ENCODE data around the gene INPP5F.

GRCh38 chr10:119815671-119816070 lies 89.8 kb downstream of the INPP5F start:
- no peak for TF ChIP-seq GATA2 (IDR thresholded peaks at IDR 0.05; ENCODE audit: low read depth, low read length)
- TF ChIP-seq GATA3 (IDR thresholded peaks at IDR 0.05; ENCODE audit: low read depth, low read length), result no peak
